ENCODE data around the gene VPS29.
"Not testable (repeated sequence)": the region's sequence is repeated elsewhere in the genome, so short reads cannot be mapped to it uniquely, and the experiment has no call there.

Gene VPS29

DNA sequence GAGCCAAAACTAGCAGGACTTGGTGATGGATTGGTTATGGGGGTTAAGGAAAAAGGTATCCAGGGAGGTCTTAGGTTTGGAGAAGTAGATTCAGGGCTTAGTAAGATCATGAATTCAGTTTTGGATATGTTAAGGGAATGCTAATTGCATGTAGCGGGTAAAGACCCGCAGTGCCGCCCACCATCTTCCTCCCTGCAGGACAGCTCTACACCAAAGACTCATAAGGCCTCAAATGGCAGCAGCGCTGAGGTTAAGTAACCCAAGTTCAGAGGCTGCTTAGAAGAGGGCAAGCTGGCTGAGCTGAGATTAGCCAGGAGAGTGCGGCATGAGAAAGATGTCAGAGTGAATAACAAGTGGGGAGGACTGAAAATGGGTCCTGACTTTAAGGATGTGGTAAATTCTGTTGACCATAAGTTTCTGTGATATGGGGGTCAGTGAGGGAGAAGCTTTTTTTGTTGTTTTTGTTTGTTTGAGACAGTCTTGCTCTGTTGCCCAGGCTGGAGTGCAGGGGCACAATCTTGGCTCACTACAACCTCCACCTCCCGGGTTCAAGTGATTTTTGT lies 26.4 kb upstream of the VPS29 start:
- DNase-seq (ENCODE audit: extremely low read depth in 1 of 2, low read depth in 1 of 2): no peak

- DNase-seq (ENCODE audit: extremely low read depth in 1 of 2, low read depth in 1 of 2): not testable (repeated sequence)
These were observed 19.2 kb upstream of the VPS29 start for GRCh38 chr12:110520876-110521712.

DNA sequence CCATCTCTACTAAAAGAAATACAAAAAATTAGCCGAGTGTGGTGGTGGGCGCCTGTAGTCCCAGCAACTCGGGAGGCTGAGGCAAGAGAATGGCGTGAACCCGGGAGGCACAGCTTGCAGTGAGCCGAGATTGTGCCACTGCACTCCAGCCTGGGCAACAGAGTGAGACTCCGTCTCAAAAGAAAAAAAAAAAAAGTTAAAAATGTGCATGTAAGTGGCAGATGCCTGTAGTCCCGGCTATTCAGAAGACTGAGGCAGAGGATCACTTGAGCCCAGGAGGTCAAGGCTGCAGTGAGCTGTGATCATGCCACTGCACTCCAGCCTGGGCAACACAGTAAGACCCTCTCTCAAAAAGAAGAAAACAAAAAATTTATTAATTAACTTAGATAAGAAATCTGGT lies 16.1 kb upstream of the VPS29 start:
- not testable (repeated sequence) for DNase-seq (ENCODE audit: extremely low read depth in 1 of 2, low read depth in 1 of 2)

DNA sequence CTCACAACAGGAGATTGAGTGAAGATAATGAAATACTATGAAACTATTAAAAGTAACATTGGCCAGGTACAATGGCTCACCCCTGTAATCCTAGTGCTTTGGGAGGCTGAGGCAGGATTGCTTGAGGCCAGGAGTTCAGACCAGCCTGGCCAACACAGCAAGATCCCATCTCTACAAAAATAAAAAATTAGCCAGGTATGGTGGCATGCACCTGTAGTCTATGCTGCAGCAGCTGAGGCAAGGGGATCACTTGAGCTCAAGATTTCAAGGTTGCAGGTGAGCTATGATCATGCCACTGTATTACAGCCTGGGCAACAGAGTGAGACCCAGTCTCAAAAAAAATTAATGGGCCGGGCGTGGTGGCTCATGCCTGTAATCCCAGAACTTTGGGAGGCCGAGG lies 15.1 kb upstream of the VPS29 start:
- DNase-seq (ENCODE audit: extremely low read depth in 1 of 2, low read depth in 1 of 2): no peak

GRCh38 chr12:110514363-110514762 lies 12.5 kb upstream of the VPS29 start:
- DNase-seq (ENCODE audit: extremely low read depth in 1 of 2, low read depth in 1 of 2): no peak

- no peak for DNase-seq (ENCODE audit: extremely low read depth in 1 of 2, low read depth in 1 of 2)
These were observed 11.9 kb upstream of the VPS29 start for GRCh38 chr12:110513842-110514241.

DNA sequence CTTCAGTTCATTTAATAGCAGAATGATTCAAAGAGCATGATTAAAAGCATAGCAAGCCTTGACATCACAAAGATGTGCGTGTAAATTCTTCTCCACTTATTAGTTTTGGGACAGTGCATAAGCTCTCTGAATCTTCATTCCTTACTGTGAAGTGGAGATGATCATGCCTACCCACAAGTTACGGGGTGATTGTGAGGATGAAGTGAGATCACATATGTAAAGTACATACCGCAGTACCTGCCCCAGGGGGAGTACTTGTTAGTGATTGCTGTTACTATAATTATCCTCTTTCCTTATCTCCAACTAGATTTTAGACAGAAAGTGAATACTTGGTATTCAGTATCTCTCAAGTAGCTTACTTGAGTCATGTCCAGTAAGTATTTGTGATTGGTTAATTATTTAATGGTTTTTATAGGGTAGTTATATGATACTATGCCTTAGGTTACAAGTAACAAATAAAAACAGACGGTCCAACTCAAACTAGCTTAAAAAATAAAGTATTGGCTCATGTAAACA lies 6.2 kb upstream of the VPS29 start:
- no peak for DNase-seq (ENCODE audit: extremely low read depth in 1 of 2, low read depth in 1 of 2)

DNA sequence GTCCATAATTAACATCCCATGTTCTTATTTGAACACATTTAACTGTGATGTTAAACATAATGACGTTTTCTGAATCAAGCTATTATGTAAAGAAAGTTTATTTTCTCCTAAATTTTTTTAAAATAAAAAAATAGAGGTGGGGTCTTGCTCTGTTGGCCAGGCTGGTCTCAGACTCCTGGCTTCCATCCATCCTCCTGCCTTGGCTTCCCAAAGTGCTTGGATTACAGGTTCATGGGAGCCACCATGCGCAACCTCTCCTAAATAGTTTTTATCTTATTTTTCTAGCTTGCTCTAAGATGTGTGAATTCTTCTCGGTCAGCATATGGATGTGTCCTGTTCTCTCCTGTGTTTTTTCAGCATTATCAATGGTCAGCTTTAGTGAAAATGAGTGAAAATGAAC lies 3.4 kb upstream of the VPS29 start:
- DNase-seq (ENCODE audit: extremely low read depth in 1 of 2, low read depth in 1 of 2): no peak

- DNase-seq (ENCODE audit: extremely low read depth in 1 of 2, low read depth in 1 of 2): no peak
These were observed 1.5 kb upstream of the VPS29 start for GRCh38 chr12:110503432-110503831.

- no peak for DNase-seq (ENCODE audit: extremely low read depth in 1 of 2, low read depth in 1 of 2)
These were observed 536 bp downstream of the VPS29 start for GRCh38 chr12:110501399-110501751.

GRCh38 chr12:110498984-110499706 lies 2.8 kb downstream of the VPS29 start:
- DNase-seq (ENCODE audit: extremely low read depth in 1 of 2, low read depth in 1 of 2): no peak

GRCh38 chr12:110475426-110475825 lies 26.5 kb downstream of the VPS29 start:
- no peak for DNase-seq (ENCODE audit: extremely low read depth in 1 of 2, low read depth in 1 of 2)

DNA sequence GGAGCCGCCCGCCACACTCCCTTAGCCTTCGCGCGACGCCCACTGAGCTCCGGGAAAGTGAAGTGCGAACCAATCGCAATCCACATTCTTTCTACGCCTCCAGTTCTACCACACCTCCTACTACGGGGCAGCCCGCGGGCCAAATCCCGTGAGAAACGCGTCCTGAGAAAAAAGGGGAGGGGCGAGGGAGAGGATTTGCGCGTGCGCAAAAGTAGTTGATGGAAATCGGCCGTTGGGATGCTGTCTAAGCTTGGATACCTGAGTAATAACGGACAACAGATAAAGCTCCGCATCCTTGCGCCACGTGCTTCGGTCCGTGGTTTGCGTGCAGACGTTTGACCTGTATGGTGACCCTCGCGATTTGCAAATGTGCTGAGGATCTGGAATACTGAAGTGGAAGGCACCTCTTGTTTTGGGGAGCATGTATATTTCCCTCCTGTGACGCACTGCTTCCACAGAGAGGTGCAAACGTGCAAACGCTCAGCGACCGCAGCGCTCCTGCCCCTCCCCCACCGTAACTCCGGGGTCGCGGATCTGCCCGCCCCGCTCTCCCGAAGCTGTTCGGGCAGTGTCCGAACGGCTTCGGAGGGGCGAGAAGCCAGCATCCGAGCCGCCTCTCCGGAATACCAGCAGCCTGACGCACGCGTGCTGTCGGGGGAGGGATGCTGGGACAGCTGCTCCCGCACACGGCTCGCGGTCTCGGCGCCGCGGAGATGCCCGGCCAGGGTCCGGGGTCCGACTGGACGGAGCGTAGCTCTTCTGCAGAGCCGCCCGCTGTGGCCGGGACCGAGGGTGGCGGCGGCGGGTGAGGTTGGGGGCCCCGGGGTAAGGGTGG lies 33.5 kb downstream of the VPS29 start, which contains the start of the genes FAM216A and GPN3:
Gene FAM216A (plus strand): TSS at position 632 of the 835 bp plus-strand sequence. CDS start 31 bp downstream, at position 663.
Gene GPN3 (minus strand): TSS at position 44 of the 835 bp plus-strand sequence. CDS start 54 bp downstream, outside the sequence.
- peak; percentile 84 to 87 for DNase-seq (ENCODE audit: extremely low read depth in 1 of 2, low read depth in 1 of 2)

DNA sequence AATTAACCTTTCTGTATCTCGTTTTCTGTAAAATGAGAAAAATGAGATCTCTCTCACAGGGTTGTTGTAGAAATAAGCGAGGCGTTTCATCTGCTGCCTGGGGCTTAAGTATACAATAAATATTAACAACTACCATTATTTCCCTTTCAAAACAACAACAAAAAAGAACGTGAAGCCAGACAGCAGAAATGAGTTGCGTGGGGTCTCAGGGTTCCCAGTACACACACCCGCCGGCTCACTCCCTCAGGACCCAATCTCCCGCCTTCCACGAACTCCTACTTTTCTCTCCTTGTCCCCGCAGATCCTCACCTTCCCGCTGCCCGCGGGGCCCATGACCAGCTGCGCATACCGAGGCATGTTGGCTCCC lies 34.1 kb downstream of the VPS29 start:
- no peak for DNase-seq (ENCODE audit: extremely low read depth in 1 of 2, low read depth in 1 of 2)

GRCh38 chr12:110466791-110467190 lies 35.1 kb downstream of the VPS29 start:
- DNase-seq (ENCODE audit: extremely low read depth in 1 of 2, low read depth in 1 of 2): no peak

GRCh38 chr12:110465765-110466164 lies 36.1 kb downstream of the VPS29 start:
- not testable (repeated sequence) for DNase-seq (ENCODE audit: extremely low read depth in 1 of 2, low read depth in 1 of 2)

GRCh38 chr12:110465024-110465423 lies 36.9 kb downstream of the VPS29 start:
- DNase-seq (ENCODE audit: extremely low read depth in 1 of 2, low read depth in 1 of 2): no peak

- DNase-seq (ENCODE audit: extremely low read depth in 1 of 2, low read depth in 1 of 2): not testable (repeated sequence)
These were observed 40.7 kb downstream of the VPS29 start for GRCh38 chr12:110461189-110461588.

- no peak for DNase-seq (ENCODE audit: extremely low read depth in 1 of 2, low read depth in 1 of 2)
These were observed 43.2 kb downstream of the VPS29 start for GRCh38 chr12:110458756-110459155.

DNA sequence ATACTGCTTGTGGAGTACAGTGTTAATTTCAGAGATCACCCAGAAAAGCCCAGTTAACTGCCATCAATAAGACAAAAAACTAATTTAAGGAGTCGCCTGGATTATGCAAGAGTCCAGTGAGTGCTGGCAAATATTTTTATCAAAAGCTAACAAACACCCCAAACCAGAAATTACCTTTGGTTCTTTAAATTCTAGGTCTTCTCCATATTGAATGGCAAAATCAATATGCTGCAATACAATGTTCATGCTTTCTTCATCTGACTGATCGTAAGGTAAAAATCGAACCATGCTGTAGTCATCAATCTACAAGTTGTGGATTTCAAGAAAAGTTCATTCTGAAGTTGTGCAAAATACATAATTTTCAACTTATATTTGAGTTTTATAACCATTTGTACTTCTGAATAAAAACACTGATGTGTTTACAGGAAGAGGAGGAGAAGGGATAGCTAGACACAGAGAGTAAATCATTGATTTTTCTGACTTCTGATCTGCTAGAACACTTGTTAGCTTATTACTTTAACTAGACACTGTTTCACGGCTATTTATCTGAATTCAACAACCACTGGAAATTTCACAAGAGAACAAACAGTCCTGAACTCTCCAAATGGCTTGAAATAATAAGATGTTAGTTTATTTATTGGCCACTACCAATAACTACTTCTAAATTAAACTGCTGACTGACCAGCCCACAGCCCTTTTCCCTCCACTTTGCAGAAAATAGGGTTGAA lies 48.2 kb downstream of the VPS29 start:
- no peak for DNase-seq (ENCODE audit: extremely low read depth in 1 of 2, low read depth in 1 of 2)

Data from activated CD8-positive, alpha-beta memory T cell treated with anti-CD3 and anti-CD28 coated beads for 1 hour (primary cell).